Measurements from ENCODE around the gene RNF144B. TPM values are rescaled to one million over a fixed set of nuclear protein-coding genes. Genes with fewer than 3 reads are reported as not detected.
A peak's percentile ranks its signal among the peaks of the same experiment; 100 is the strongest.

The RNF144B gene
- total and polyA plus RNA-seq, 2 experiments from 2014 or later, result 4.2 to 9.0 TPM

- no peaks in the 10 kb centered on the region for H3K27me3 ChIP-seq (ENCODE audit: insufficient read depth)
- no peaks in the 10 kb centered on the region for H3K36me3 ChIP-seq (ENCODE audit: insufficient read depth)
- no peak for ATAC-seq
- H3K79me2 ChIP-seq (replicated peaks; ENCODE audit: insufficient read depth), result no peaks in the 10 kb centered on the region
- no peak overlapping the region for H3K4me2 ChIP-seq
- no peaks in the 10 kb centered on the region for H4K20me1 ChIP-seq (replicated peaks; ENCODE audit: insufficient read depth)
- no peak overlapping the region for H3K27ac Mint-ChIP-seq
- no peak overlapping the region for H3K4me3 ChIP-seq
- H2AFZ ChIP-seq, result 0 out of 2 replicates have a peak overlapping the region, but pooled peaks have one; percentile 23
- H3K4me3 Mint-ChIP-seq, result no peak overlapping the region
- DNase-seq (ENCODE audit: low spot score), result no peak
- no peaks in the 10 kb centered on the region for H3K9me3 Mint-ChIP-seq
- no peak overlapping the region for H3K27ac ChIP-seq (ENCODE audit: low read depth)
- no peaks in the 10 kb centered on the region for H3K36me3 Mint-ChIP-seq (ENCODE audit: low read depth)
- no peak for TF ChIP-seq CREB1 (CRISPR knock-in tag; IDR thresholded peaks at IDR 0.05; ENCODE audit: low read depth)
- TF ChIP-seq REST (IDR thresholded peaks at IDR 0.05; ENCODE audit: unreplicated experiment), result no peak
- TF ChIP-seq EZH2 (IDR thresholded peaks at IDR 0.05; ENCODE audit: low read depth, unreplicated experiment), result no peak
- TF ChIP-seq EZH2phosphoT487 (IDR thresholded peaks at IDR 0.05; ENCODE audit: unreplicated experiment), result no peak
- no peak for TF ChIP-seq ZNF462 (CRISPR knock-in tag; IDR thresholded peaks at IDR 0.05)
- no peak for TF ChIP-seq ZNF114 (CRISPR knock-in tag; IDR thresholded peaks at IDR 0.05)
- TF ChIP-seq CTCF (conservative IDR thresholded peaks at IDR 0.05; ENCODE audit: low read depth in 2 of 2), result no peak
- TF ChIP-seq POLR2AphosphoS5 (IDR thresholded peaks at IDR 0.05; ENCODE audit: low read depth), result no peak
- TF ChIP-seq ZNF331 (CRISPR knock-in tag; IDR thresholded peaks at IDR 0.05; ENCODE audit: low read depth), result no peak
- TF ChIP-seq STAT1 (IDR thresholded peaks at IDR 0.05; ENCODE audit: unreplicated experiment), result no peak
- TF ChIP-seq NANOG (IDR thresholded peaks at IDR 0.05; ENCODE audit: borderline replicate concordance), result no peak
- TF ChIP-seq JUNB (IDR thresholded peaks at IDR 0.05; ENCODE audit: unreplicated experiment), result no peak
- TF ChIP-seq ETS1 (IDR thresholded peaks at IDR 0.05), result no peak
- no peaks in the 10 kb centered on the region for H3K9me2 ChIP-seq (ENCODE audit: insufficient read depth)
- peaks cover 3% of the 10 kb centered on the region; the same call in 2 of the 3 replicates for H3K4me1 Mint-ChIP-seq
- H3K27me3 Mint-ChIP-seq (ENCODE audit: insufficient read depth, low read depth, poor library complexity), result peaks cover 3% of the 10 kb centered on the region
- H3F3A ChIP-seq (replicated peaks; ENCODE audit: low read depth), result no peaks in the 10 kb centered on the region
- H3K4me1 ChIP-seq (ENCODE audit: insufficient read depth), result no peaks in the 10 kb centered on the region
These were observed 113.9 kb downstream of the RNF144B start for GRCh38 chr6:18500921-18501662.
